Measurements from ENCODE around the gene TPP1. TPM values are rescaled to one million over a fixed set of nuclear protein-coding genes. Genes with fewer than 3 reads are reported as not detected.

The TPP1 gene
- total RNA-seq, 1 donor from 2014 or later, result 32.2 TPM

GRCh38 chr11:6654281-6655019 is 35.2 kb upstream of the TPP1 start:
- Mint-ChIP-seq H3K36me3 (ENCODE audit: low read depth) (peaks cover 3% of the 10 kb centered on the region), H3K4me1 (peaks cover 5% of the 10 kb centered on the region), H3K9me3 (no peaks in the 10 kb centered on the region), H3K27me3 (peaks cover 16% of the 10 kb centered on the region), H3K4me3 (no peak overlapping the region), H3K27ac (no peak overlapping the region)
- no peak for DNase-seq
- intact Hi-C loops (cut with micrococcal nuclease), result loop anchor here (2.0 kb wide), 1 partner anchor 16 kb away; no protein-coding TSS in a partner anchor

GRCh38 chr11:6653656-6654055 is 34.4 kb upstream of the TPP1 start:
- no peaks in the 10 kb centered on the region for H3K9me3 Mint-ChIP-seq
- H3K27me3 Mint-ChIP-seq, result peaks cover 16% of the 10 kb centered on the region
- DNase-seq, result no peak
- peaks cover 3% of the 10 kb centered on the region for H3K36me3 Mint-ChIP-seq (ENCODE audit: low read depth)
- intact Hi-C loops (cut with micrococcal nuclease), result loop anchor here (2.0 kb wide), 1 partner anchor 17 kb away; no protein-coding TSS in a partner anchor
- H3K4me1 Mint-ChIP-seq, result peaks cover 5% of the 10 kb centered on the region
- H3K27ac Mint-ChIP-seq, result no peak overlapping the region
- H3K4me3 Mint-ChIP-seq, result no peak overlapping the region

GRCh38 chr11:6653097-6653496 is 33.9 kb upstream of the TPP1 start:
- H3K9me3 Mint-ChIP-seq, result no peaks in the 10 kb centered on the region
- no peak for DNase-seq
- no peak overlapping the region for H3K27ac Mint-ChIP-seq
- no peak overlapping the region for H3K4me3 Mint-ChIP-seq
- intact Hi-C loops (cut with micrococcal nuclease), result no loop called here
- peaks cover 5% of the 10 kb centered on the region for H3K4me1 Mint-ChIP-seq
- H3K36me3 Mint-ChIP-seq (ENCODE audit: low read depth), result peaks cover 3% of the 10 kb centered on the region
- peaks cover 16% of the 10 kb centered on the region for H3K27me3 Mint-ChIP-seq

GRCh38 chr11:6652182-6652581 is 33.0 kb upstream of the TPP1 start:
- H3K4me1 Mint-ChIP-seq, result peaks cover 5% of the 10 kb centered on the region
- H3K27me3 Mint-ChIP-seq, result peaks cover 13% of the 10 kb centered on the region
- H3K36me3 Mint-ChIP-seq (ENCODE audit: low read depth), result peaks cover 3% of the 10 kb centered on the region
- no peaks in the 10 kb centered on the region for H3K9me3 Mint-ChIP-seq
- H3K4me3 Mint-ChIP-seq, result no peak overlapping the region
- DNase-seq, result no peak
- intact Hi-C loops (cut with micrococcal nuclease), result no loop called here
- no peak overlapping the region for H3K27ac Mint-ChIP-seq

GRCh38 chr11:6650980-6651379 is 31.8 kb upstream of the TPP1 start:
- Mint-ChIP-seq H3K36me3 (ENCODE audit: low read depth) (peaks cover under 1% of the 10 kb centered on the region), H3K27ac (no peak overlapping the region), H3K4me3 (no peak overlapping the region), H3K4me1 (peaks cover 1% of the 10 kb centered on the region), H3K27me3 (peaks cover 1% of the 10 kb centered on the region), H3K9me3 (no peaks in the 10 kb centered on the region)
- intact Hi-C loops (cut with micrococcal nuclease), result no loop called here
- DNase-seq, result no peak

GRCh38 chr11:6650104-6650503 is 30.9 kb upstream of the TPP1 start:
- H3K36me3 Mint-ChIP-seq (ENCODE audit: low read depth), result no peaks in the 10 kb centered on the region
- no peak for DNase-seq
- H3K9me3 Mint-ChIP-seq, result no peaks in the 10 kb centered on the region
- H3K4me3 Mint-ChIP-seq, result no peak overlapping the region
- H3K4me1 Mint-ChIP-seq, result peaks cover 2% of the 10 kb centered on the region
- H3K27ac Mint-ChIP-seq, result no peak overlapping the region
- intact Hi-C loops (cut with micrococcal nuclease), result no loop called here
- H3K27me3 Mint-ChIP-seq, result no peaks in the 10 kb centered on the region

GRCh38 chr11:6648501-6648900 is 29.3 kb upstream of the TPP1 start:
- H3K9me3 Mint-ChIP-seq, result no peaks in the 10 kb centered on the region
- no peaks in the 10 kb centered on the region for H3K27me3 Mint-ChIP-seq
- H3K27ac Mint-ChIP-seq, result no peak overlapping the region
- H3K4me3 Mint-ChIP-seq, result no peak overlapping the region
- DNase-seq, result no peak
- H3K4me1 Mint-ChIP-seq, result peaks cover 2% of the 10 kb centered on the region
- intact Hi-C loops (cut with micrococcal nuclease), result no loop called here
- no peaks in the 10 kb centered on the region for H3K36me3 Mint-ChIP-seq (ENCODE audit: low read depth)

- Mint-ChIP-seq H3K27ac (no peak overlapping the region), H3K4me3 (no peak overlapping the region), H3K9me3 (no peaks in the 10 kb centered on the region), H3K4me1 (peaks cover 2% of the 10 kb centered on the region), H3K36me3 (ENCODE audit: low read depth) (no peaks in the 10 kb centered on the region), H3K27me3 (no peaks in the 10 kb centered on the region)
- intact Hi-C loops (cut with micrococcal nuclease), result no loop called here
- no peak for DNase-seq
These were observed 28.6 kb upstream of the TPP1 start for GRCh38 chr11:6647836-6648235.

- intact Hi-C loops (cut with micrococcal nuclease), result no loop called here
- Mint-ChIP-seq H3K9me3 (no peaks in the 10 kb centered on the region), H3K4me3 (no peak overlapping the region), H3K27me3 (no peaks in the 10 kb centered on the region), H3K27ac (no peak overlapping the region), H3K36me3 (ENCODE audit: low read depth) (no peaks in the 10 kb centered on the region), H3K4me1 (peaks cover 2% of the 10 kb centered on the region)
- peak; percentile 73 for DNase-seq
These were observed 27.9 kb upstream of the TPP1 start for GRCh38 chr11:6646918-6647679.

GRCh38 chr11:6646576-6646917 is 27.3 kb upstream of the TPP1 start:
- intact Hi-C loops (cut with micrococcal nuclease), result no loop called here
- no peak for DNase-seq
- H3K36me3 Mint-ChIP-seq (ENCODE audit: low read depth), result no peaks in the 10 kb centered on the region
- H3K9me3 Mint-ChIP-seq, result no peaks in the 10 kb centered on the region
- H3K4me1 Mint-ChIP-seq, result peaks cover 2% of the 10 kb centered on the region
- H3K4me3 Mint-ChIP-seq, result no peak overlapping the region
- no peaks in the 10 kb centered on the region for H3K27me3 Mint-ChIP-seq
- no peak overlapping the region for H3K27ac Mint-ChIP-seq

GRCh38 chr11:6646071-6646470 is 26.8 kb upstream of the TPP1 start:
- intact Hi-C loops (cut with micrococcal nuclease), result no loop called here
- H3K27me3 Mint-ChIP-seq, result no peaks in the 10 kb centered on the region
- no peak overlapping the region for H3K4me3 Mint-ChIP-seq
- DNase-seq, result no peak
- peak overlapping the region; percentile 14 for H3K27ac Mint-ChIP-seq
- no peaks in the 10 kb centered on the region for H3K9me3 Mint-ChIP-seq
- H3K4me1 Mint-ChIP-seq, result peaks cover 2% of the 10 kb centered on the region
- no peaks in the 10 kb centered on the region for H3K36me3 Mint-ChIP-seq (ENCODE audit: low read depth)

GRCh38 chr11:6642957-6643356 is 23.7 kb upstream of the TPP1 start:
- no peak overlapping the region for H3K4me3 Mint-ChIP-seq
- H3K27ac Mint-ChIP-seq, result no peak overlapping the region
- DNase-seq, result no peak
- no peaks in the 10 kb centered on the region for H3K36me3 Mint-ChIP-seq (ENCODE audit: low read depth)
- no peaks in the 10 kb centered on the region for H3K27me3 Mint-ChIP-seq
- intact Hi-C loops (cut with micrococcal nuclease), result no loop called here
- H3K9me3 Mint-ChIP-seq, result no peaks in the 10 kb centered on the region
- H3K4me1 Mint-ChIP-seq, result peaks cover 8% of the 10 kb centered on the region

GRCh38 chr11:6640985-6641701 is 21.9 kb upstream of the TPP1 start:
- Mint-ChIP-seq H3K9me3 (no peaks in the 10 kb centered on the region), H3K4me1 (peaks cover 8% of the 10 kb centered on the region), H3K4me3 (no peak overlapping the region), H3K27me3 (no peaks in the 10 kb centered on the region), H3K27ac (no peak overlapping the region), H3K36me3 (ENCODE audit: low read depth) (no peaks in the 10 kb centered on the region)
- DNase-seq, result no peak
- intact Hi-C loops (cut with micrococcal nuclease), result no loop called here
